Measurements from ENCODE around the gene ARF1.
A peak's percentile ranks its signal among the peaks of the same experiment; 100 is the strongest.

The ARF1 gene

DNA sequence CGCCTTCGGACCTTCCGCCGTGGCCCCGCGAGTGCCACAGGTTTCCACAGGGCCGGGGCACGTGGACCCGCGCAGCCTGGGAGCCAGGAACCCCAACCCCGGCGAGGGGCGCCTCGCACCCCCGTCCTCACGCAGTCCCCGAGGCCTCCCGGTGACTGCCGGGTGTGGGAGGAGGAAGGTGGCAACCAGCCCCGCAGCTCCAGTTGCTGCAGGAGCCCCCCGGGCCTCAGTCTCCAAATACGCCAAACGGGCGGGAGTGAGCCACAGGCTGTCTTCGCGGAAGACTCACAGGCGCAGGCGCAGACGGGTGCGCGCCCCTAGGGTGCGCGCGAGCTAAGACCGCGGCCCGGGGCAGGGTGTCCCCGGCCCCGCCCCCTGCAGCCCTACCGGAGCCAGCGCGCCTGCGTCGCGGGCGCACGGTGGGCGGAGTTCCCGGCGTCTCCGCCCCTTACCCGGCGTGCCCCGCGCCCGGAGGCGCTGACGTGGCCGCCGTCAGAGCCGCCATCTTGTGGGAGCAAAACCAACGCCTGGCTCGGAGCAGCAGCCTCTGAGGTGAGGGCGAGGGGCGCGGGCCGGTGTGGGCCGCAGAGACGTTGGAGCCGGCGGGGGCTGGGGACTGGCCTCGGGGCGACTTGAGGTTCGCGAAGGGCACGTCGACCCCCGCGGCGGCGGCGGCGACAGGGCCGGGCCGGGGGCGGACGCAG lies at the start of gene ARF1:
Gene ARF1, plus strand, starts transcription at position 495 of the 704 bp plus-strand sequence. CDS start 14,407 bp downstream, outside the sequence.
- peaks cover 7% of the 10 kb centered on the region for H3K27me3 ChIP-seq (ENCODE audit: control insufficient read depth, insufficient read depth, low read length)
- H3K9me3 ChIP-seq (ENCODE audit: control insufficient read depth, low read depth, low read length): no peaks in the 10 kb centered on the region
- peak within 1 kb of the TSS; percentile 52 for H3K27ac ChIP-seq (ENCODE audit: low read length)
- peaks cover 17% of the 10 kb centered on the region for H3K4me1 ChIP-seq (ENCODE audit: control insufficient read depth, low read depth, low read length)
- H3K9ac ChIP-seq (ENCODE audit: low read length): peak within 1 kb of the TSS; percentile 82
- no peaks in the 10 kb centered on the region for H3K36me3 ChIP-seq (ENCODE audit: control insufficient read depth, low read depth, low read length)
- peak within 1 kb of the TSS; percentile 86 for H3K4me3 ChIP-seq (ENCODE audit: low read length)

DNA sequence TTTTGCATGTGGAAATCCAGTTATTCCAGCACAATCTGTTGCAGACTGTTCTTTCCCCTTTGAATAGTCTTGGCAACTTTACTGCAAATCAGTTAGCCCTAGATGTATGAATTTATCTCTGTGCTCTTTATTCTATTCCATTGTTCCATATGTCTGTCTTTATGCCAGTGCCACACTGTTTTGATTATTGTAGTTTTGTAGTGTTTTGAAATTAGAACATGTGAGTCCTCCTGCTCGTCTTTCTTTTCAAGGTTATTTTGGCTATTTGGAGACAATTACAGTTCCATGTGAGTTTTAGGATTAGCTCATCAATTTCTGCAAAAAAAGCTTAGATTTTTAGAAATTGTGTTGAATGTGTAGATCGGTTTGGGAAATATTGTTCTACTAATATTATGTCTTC lies 49.1 kb upstream of the ARF1 start:
- Histone ChIP-seq H3K27me3 (ENCODE audit: control insufficient read depth, insufficient read depth, low read length) (peaks cover 22% of the 10 kb centered on the region), H3K4me1 (ENCODE audit: control insufficient read depth, low read depth, low read length) (peaks cover 10% of the 10 kb centered on the region), H3K9me3 (ENCODE audit: control insufficient read depth, low read depth, low read length) (peaks cover 5% of the 10 kb centered on the region), H3K9ac (ENCODE audit: low read length) (no peak overlapping the region), H3K27ac (ENCODE audit: low read length) (no peak overlapping the region), H3K4me3 (ENCODE audit: low read length) (no peak overlapping the region), H3K36me3 (ENCODE audit: control insufficient read depth, low read depth, low read length) (no peaks in the 10 kb centered on the region)

DNA sequence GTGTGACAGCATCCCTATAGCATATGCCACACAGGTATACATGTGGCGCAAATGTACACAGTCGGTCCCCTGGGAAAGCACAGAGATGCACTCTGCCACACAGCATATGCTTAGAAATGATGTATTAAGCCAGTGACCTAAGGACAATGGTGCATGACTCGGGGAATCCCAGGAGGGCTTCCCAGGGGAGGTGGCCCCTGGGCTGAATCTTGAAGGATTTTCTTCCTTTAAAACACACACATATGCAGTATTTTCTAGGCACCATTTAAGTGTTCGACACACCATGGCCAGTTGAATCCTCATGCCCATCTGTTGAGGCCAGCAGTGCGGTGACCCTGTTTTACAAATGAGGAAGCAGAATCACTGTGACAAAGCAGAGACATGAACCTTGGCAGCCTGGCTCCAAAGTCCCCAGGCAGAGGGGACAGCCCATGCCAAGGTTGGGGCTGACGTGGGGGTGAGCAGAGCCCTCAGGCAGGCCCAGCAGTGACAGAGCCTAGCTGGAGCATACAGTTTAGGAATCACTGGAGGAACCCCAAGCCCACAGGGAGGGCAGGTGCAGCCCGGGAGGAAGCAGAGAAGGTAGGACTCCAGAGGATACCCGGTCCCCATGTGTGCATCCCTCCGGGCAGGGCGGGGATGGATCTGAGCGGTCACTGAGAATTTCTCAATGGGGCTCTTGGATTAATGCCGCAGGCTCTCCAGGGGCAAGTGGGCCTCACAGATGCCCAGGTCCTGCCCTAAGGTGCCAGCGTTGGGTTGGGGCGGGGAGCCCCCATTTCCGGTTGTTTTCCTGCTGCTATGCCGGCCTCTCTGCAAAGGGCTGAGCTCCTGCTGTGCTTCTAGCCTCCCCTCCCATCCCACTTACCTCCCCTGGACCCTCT lies 47.3 kb upstream of the ARF1 start:
- Histone ChIP-seq H3K4me3 (ENCODE audit: low read length) (no peak overlapping the region), H3K27me3 (ENCODE audit: control insufficient read depth, insufficient read depth, low read length) (peaks cover 40% of the 10 kb centered on the region), H3K36me3 (ENCODE audit: control insufficient read depth, low read depth, low read length) (no peaks in the 10 kb centered on the region), H3K27ac (ENCODE audit: low read length) (no peak overlapping the region), H3K9me3 (ENCODE audit: control insufficient read depth, low read depth, low read length) (peaks cover 5% of the 10 kb centered on the region), H3K9ac (ENCODE audit: low read length) (no peak overlapping the region), H3K4me1 (ENCODE audit: control insufficient read depth, low read depth, low read length) (peaks cover 11% of the 10 kb centered on the region)

DNA sequence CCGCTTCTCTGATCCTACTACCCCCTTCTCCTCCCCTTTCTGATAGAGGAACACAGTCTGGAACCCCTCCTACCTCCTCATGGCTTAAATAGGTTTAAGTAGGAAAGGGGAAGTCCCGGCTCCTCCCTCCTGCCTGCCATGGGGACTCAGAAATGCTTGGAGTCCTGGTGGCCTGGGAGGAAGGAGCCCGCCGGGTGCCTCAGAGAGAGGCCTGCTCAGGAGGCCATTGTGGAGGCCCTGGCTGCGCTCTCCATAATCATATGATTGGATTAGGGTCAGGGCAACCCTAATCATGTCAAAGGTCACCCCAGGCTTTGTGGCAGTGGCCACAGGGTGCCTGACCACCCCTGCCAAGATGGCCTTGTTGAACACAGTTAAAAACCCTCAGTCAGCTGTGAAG lies 46.7 kb upstream of the ARF1 start:
- Histone ChIP-seq H3K4me3 (ENCODE audit: low read length) (no peak overlapping the region), H3K9me3 (ENCODE audit: control insufficient read depth, low read depth, low read length) (peaks cover 5% of the 10 kb centered on the region), H3K9ac (ENCODE audit: low read length) (no peak overlapping the region), H3K27ac (ENCODE audit: low read length) (no peak overlapping the region), H3K4me1 (ENCODE audit: control insufficient read depth, low read depth, low read length) (peaks cover 11% of the 10 kb centered on the region), H3K27me3 (ENCODE audit: control insufficient read depth, insufficient read depth, low read length) (peaks cover 41% of the 10 kb centered on the region), H3K36me3 (ENCODE audit: control insufficient read depth, low read depth, low read length) (no peaks in the 10 kb centered on the region)

DNA sequence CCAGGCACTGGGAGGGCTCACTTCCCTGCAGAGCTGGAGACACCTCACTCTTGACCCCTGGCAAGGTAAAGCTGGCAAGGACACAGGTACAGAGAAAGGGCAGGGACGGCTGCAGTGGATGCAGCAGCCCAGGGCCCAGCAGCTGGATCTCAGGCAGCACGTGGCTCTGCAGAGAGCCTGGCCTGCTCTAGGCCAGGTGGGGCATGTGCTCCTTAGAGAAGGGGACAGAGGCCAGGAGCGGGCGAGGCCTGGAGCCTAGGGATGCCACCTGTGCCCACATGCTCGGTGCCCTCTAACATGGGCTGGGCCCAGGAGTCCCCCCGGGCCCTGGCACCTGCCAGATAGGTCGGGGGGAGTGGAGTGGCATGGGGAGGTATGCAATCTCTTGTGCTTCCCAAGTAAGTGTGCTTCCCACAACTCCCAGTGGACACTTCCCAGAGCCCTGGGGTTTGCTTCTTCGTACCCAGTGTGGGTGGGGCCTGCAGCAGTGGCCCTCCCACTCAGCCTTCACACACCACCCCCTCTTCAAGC lies 45.7 kb upstream of the ARF1 start:
- Histone ChIP-seq H3K4me3 (ENCODE audit: low read length) (no peak overlapping the region), H3K9ac (ENCODE audit: low read length) (no peak overlapping the region), H3K9me3 (ENCODE audit: control insufficient read depth, low read depth, low read length) (peaks cover 5% of the 10 kb centered on the region), H3K27ac (ENCODE audit: low read length) (no peak overlapping the region), H3K36me3 (ENCODE audit: control insufficient read depth, low read depth, low read length) (no peaks in the 10 kb centered on the region), H3K4me1 (ENCODE audit: control insufficient read depth, low read depth, low read length) (peaks cover 11% of the 10 kb centered on the region), H3K27me3 (ENCODE audit: control insufficient read depth, insufficient read depth, low read length) (peaks cover 49% of the 10 kb centered on the region)

DNA sequence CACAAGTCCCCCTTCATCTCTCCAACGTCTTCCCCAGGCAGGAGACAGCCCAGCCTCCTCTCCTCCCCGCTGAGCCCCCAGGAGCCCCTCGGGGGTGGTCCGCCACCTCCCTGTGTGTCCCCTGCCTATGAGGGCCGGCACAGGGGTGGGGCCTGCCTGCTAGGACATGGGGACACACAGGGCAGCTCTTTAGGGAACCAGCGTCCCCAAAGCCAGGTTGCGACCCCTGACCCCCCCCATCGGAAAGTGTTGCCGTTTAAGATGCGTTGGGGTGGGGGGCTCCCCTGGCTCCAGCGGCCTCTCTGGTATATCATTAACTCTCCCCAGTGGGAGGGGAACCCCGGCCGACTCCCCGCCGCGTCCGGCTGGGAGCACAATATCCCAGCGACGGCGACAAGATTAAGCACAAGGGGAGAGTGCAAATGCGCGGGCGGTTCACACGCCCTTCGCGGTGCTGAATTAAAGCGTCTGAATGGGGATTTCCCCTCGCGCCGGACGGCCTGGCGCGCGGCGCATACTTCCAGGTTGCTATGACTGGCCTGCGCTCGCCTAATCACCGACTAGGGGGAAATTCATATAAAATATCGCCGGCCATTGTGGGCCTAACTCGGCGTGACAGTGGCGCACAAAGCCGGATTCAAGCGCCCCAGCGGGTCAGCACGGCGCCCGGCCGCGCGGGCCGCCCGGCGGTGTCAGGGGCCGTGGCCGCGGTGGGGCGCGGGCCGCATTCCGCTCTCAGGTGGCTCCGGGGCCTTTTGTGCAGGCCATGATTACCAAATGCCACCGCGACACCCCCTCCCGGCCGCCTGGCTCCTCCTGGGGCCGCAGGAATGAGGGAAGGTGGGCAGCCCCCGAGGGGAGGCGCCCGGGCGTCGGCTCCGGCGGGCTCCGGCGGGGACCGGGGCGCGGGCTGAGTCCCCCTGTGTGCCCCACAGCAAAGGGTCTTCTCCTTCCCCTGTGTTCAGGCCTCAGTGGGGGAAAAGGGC lies 44.8 kb upstream of the ARF1 start:
- Histone ChIP-seq H3K36me3 (ENCODE audit: control insufficient read depth, low read depth, low read length) (no peaks in the 10 kb centered on the region), H3K27ac (ENCODE audit: low read length) (no peak overlapping the region), H3K4me1 (ENCODE audit: control insufficient read depth, low read depth, low read length) (peaks cover 11% of the 10 kb centered on the region), H3K9ac (ENCODE audit: low read length) (peak overlapping the region; percentile 35), H3K4me3 (ENCODE audit: low read length) (peak overlapping the region; percentile 53), H3K27me3 (ENCODE audit: control insufficient read depth, insufficient read depth, low read length) (peaks cover 54% of the 10 kb centered on the region), H3K9me3 (ENCODE audit: control insufficient read depth, low read depth, low read length) (peaks cover 5% of the 10 kb centered on the region)

DNA sequence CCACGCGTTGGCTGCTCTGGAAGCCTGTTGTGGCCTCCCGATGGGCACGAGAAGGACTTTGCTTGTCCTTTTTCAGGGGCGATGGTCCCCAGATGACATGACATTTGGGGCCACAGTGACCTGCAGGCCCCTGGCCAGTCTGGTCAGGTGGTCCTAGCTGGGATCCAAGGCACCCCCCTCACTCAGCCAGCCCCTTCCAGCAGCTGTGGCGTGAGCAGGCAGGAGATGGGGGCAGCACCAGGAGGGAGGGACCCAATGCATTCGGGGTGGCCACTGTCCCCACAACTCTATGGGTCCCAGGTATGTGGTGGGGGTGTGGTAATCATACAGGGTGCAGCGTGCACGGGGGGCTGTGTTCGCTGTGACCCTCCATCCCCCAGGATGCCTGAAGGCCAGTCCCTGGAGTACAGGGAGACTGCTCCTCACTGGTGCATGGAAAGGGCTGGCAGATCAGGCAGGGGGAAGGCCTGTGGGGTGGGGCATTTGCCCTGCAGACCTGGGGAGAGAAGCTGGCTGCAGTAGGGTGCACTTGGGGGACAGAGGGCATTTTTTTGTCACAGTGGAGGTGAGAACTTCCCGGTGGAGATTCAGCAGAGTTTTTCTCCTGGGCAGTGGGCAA lies 44.0 kb upstream of the ARF1 start:
- Histone ChIP-seq H3K27me3 (ENCODE audit: control insufficient read depth, insufficient read depth, low read length) (peaks cover 62% of the 10 kb centered on the region), H3K9me3 (ENCODE audit: control insufficient read depth, low read depth, low read length) (peaks cover under 1% of the 10 kb centered on the region), H3K36me3 (ENCODE audit: control insufficient read depth, low read depth, low read length) (no peaks in the 10 kb centered on the region), H3K9ac (ENCODE audit: low read length) (no peak overlapping the region), H3K4me1 (ENCODE audit: control insufficient read depth, low read depth, low read length) (peaks cover 11% of the 10 kb centered on the region), H3K27ac (ENCODE audit: low read length) (no peak overlapping the region), H3K4me3 (ENCODE audit: low read length) (peak overlapping the region; percentile 53)

DNA sequence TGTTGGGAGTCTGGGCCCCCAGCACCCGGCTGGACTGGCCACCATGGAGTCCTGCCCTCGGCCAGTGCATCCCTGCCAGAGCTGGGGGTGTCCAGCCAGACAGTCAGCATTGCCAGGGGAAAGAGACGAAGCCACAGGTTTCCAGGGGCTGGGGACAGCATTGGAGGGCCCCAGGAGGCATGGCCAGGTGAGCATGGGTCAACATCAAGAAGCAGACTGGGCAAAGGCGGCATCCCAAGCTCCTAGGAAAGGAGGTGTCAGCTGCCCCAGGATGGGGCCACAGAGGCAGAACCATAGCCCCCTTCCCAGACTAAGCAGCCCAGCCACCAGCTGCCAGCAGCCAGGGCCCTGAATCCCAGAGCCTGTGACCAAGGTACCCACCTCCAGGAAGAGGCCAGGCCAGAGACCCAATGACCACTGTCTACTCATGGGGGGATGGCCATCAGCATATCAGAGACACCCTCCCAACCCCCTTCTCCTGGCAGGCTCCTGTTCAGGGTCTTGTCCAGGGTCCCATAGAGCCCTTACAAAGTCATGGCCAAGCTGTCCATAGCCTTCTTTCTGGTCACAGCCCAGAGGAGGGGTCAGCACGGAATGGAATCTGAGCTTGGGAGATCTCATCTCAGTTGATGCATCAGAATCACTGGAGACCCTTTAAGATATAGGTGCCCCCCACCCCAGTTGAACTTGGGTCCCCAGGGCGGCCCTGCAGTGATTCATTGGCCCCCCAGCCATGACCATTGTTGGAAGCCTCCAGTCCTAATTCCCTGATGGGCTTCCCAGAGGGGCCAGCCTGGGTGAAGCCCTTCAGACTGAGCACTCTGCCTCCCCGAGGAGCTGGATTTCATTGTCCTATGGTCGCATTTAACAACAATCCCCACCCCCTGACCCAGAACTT lies 43.3 kb upstream of the ARF1 start:
- Histone ChIP-seq H3K27me3 (ENCODE audit: control insufficient read depth, insufficient read depth, low read length) (peaks cover 66% of the 10 kb centered on the region), H3K4me1 (ENCODE audit: control insufficient read depth, low read depth, low read length) (peaks cover 11% of the 10 kb centered on the region), H3K27ac (ENCODE audit: low read length) (no peak overlapping the region), H3K36me3 (ENCODE audit: control insufficient read depth, low read depth, low read length) (no peaks in the 10 kb centered on the region), H3K4me3 (ENCODE audit: low read length) (no peak overlapping the region), H3K9me3 (ENCODE audit: control insufficient read depth, low read depth, low read length) (no peaks in the 10 kb centered on the region), H3K9ac (ENCODE audit: low read length) (no peak overlapping the region)

DNA sequence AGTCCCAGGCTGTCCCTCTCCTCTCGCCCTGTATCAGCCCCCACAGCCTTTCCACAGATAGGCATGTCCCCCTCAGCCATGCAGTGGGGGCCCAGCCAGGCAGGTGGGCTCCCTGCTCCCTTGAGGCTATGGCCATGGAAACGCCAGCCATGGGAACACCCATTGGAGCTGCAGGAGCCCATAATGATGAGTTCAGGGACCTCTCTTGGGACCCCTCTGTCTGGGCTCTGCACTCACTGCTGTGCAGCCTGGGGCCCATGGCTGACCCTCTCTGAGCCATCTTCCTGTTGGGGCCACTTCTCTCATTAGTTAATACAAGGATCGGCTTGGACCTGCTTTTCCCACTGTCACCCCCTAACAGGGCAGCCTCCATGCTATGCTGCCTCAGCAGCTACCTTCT lies 42.5 kb upstream of the ARF1 start:
- H3K9me3 ChIP-seq (ENCODE audit: control insufficient read depth, low read depth, low read length): no peaks in the 10 kb centered on the region
- H3K4me3 ChIP-seq (ENCODE audit: low read length): no peak overlapping the region
- H3K36me3 ChIP-seq (ENCODE audit: control insufficient read depth, low read depth, low read length): no peaks in the 10 kb centered on the region
- peaks cover 11% of the 10 kb centered on the region for H3K4me1 ChIP-seq (ENCODE audit: control insufficient read depth, low read depth, low read length)
- no peak overlapping the region for H3K27ac ChIP-seq (ENCODE audit: low read length)
- no peak overlapping the region for H3K9ac ChIP-seq (ENCODE audit: low read length)
- peaks cover 71% of the 10 kb centered on the region for H3K27me3 ChIP-seq (ENCODE audit: control insufficient read depth, insufficient read depth, low read length)

DNA sequence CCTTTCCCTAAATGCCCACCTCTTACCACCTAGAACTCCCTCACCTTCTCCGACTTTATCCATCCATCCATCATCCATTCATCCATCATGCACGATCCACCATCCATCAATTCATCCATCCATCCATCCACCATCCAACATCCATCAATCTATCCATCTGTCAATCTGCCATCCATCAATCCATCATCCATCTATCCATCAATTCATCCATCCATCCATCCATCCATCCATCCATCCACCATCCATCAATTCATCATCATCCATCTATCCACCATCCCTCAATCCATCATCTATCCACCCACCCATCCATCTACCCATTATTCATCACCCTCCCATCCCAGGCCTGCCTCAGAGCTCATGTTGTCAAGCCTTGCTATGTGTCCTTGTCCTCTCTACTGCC lies 41.2 kb upstream of the ARF1 start:
- Histone ChIP-seq H3K4me1 (ENCODE audit: control insufficient read depth, low read depth, low read length) (peaks cover 8% of the 10 kb centered on the region), H3K9me3 (ENCODE audit: control insufficient read depth, low read depth, low read length) (no peaks in the 10 kb centered on the region), H3K4me3 (ENCODE audit: low read length) (no peak overlapping the region), H3K27ac (ENCODE audit: low read length) (no peak overlapping the region), H3K36me3 (ENCODE audit: control insufficient read depth, low read depth, low read length) (no peaks in the 10 kb centered on the region), H3K27me3 (ENCODE audit: control insufficient read depth, insufficient read depth, low read length) (peaks cover 70% of the 10 kb centered on the region), H3K9ac (ENCODE audit: low read length) (no peak overlapping the region)
